ENCODE results near the gene ZC3H7A. TPM values are rescaled to one million over a fixed set of nuclear protein-coding genes. Genes with fewer than 3 reads are reported as not detected.

ZC3H7A gene
- total and polyA plus RNA-seq, 2 of the 13 experiments (the other 11 are each of a cell fraction or from before 2014, with no cell fraction given), result 29.2 to 36.8 TPM

DNA sequence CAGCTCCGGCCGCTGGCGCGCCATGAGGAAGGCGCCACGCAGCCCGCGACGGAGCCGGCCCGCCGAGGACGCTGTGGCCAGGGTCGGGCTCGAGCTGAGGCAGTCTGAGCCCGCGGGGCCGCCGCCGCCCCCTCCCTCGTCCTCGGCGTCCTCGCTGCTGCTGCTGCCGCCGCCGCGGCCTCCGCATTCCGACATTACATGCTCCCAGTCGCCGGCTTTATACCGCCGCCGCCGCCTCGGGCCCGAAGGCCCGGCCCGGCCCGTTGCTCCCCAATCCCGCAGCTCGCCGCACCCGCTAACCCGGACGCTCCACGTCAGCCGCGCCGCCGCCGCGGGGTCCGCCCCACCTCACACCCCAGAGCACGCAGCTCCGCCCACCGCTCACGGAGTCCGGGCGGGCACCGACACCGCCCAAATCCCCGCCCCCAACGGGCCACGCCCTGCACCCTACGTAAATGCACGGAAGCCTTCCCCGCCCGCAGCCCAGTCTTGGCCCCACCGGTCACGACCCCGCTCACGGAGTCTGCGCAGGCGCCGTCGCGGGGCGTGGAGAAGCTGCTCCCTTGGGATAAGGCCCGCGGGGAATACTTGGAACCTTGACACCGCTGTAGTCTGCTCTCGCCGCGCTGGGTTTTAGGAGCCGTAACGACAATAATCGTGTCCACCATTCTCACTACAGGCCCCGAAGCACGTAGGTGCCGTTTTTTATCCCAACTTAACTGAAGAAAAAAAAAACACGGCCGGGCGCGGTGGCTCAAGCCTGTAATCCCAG, 54.3 kb downstream of the ZC3H7A start, which contains the start of gene TXNDC11 (continued):
- TF ChIP-seq, protein P1, sequence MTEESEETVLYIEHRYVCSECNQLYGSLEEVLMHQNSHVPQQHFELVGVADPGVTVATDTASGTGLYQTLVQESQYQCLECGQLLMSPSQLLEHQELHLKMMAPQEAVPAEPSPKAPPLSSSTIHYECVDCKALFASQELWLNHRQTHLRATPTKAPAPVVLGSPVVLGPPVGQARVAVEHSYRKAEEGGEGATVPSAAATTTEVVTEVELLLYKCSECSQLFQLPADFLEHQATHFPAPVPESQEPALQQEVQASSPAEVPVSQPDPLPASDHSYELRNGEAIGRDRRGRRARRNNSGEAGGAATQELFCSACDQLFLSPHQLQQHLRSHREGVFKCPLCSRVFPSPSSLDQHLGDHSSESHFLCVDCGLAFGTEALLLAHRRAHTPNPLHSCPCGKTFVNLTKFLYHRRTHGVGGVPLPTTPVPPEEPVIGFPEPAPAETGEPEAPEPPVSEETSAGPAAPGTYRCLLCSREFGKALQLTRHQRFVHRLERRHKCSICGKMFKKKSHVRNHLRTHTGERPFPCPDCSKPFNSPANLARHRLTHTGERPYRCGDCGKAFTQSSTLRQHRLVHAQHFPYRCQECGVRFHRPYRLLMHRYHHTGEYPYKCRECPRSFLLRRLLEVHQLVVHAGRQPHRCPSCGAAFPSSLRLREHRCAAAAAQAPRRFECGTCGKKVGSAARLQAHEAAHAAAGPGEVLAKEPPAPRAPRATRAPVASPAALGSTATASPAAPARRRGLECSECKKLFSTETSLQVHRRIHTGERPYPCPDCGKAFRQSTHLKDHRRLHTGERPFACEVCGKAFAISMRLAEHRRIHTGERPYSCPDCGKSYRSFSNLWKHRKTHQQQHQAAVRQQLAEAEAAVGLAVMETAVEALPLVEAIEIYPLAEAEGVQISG (CRISPR knock-in tag; IDR thresholded peaks at IDR 0.05), result peak; percentile 85
- TF ChIP-seq NFKBIZ (CRISPR knock-in tag; IDR thresholded peaks at IDR 0.05) (no peak), ZNF552 (CRISPR knock-in tag; IDR thresholded peaks at IDR 0.05; ENCODE audit: borderline replicate concordance) (no peak; the same call in 1 of the 2 replicates), SP4 (CRISPR knock-in tag; IDR thresholded peaks at IDR 0.05) (peak; percentile 99), ZNF260 (CRISPR knock-in tag; IDR thresholded peaks at IDR 0.05; ENCODE audit: borderline replicate concordance, low read depth) (no peak), STAT5B (CRISPR knock-in tag; IDR thresholded peaks at IDR 0.05) (no peak), XBP1 (CRISPR knock-in tag; IDR thresholded peaks at IDR 0.05) (no peak; the same call in 1 of the 2 replicates), CBX5 (CRISPR knock-in tag; IDR thresholded peaks at IDR 0.05; ENCODE audit: borderline replicate concordance) (no peak; the same call in 1 of the 2 replicates), KLF11 (CRISPR knock-in tag; IDR thresholded peaks at IDR 0.05) (peak; percentile 67; the same call in 1 of the 2 replicates), HDAC1 (CRISPR knock-in tag; IDR thresholded peaks at IDR 0.05) (peak; percentile 75; the same call in 1 of the 2 replicates), ZNF619 (CRISPR knock-in tag; IDR thresholded peaks at IDR 0.05) (0 out of 2 replicates have a peak, but pooled peaks have one; percentile 24), RFX3 (CRISPR knock-in tag; IDR thresholded peaks at IDR 0.05) (no peak), SCMH1 (CRISPR knock-in tag; IDR thresholded peaks at IDR 0.05; ENCODE audit: borderline replicate concordance) (no peak), HNRNPK (IDR thresholded peaks at IDR 0.05; ENCODE audit: low read depth, low read length, poor library complexity, severe bottlenecking) (peak; percentile 82), ZNF570 (CRISPR knock-in tag; IDR thresholded peaks at IDR 0.05; ENCODE audit: borderline replicate concordance) (no peak; the same call in 1 of the 2 replicates), ZFP1 (CRISPR knock-in tag; IDR thresholded peaks at IDR 0.05) (0 out of 2 replicates have a peak, but pooled peaks have one; percentile 28), MAFK (conservative IDR thresholded peaks at IDR 0.05 in 1 of 2, IDR thresholded peaks at IDR 0.05 in 1 of 2; ENCODE audit: low read length in 2 of 2) (no peak)
- TF ChIP-seq, protein P2, sequence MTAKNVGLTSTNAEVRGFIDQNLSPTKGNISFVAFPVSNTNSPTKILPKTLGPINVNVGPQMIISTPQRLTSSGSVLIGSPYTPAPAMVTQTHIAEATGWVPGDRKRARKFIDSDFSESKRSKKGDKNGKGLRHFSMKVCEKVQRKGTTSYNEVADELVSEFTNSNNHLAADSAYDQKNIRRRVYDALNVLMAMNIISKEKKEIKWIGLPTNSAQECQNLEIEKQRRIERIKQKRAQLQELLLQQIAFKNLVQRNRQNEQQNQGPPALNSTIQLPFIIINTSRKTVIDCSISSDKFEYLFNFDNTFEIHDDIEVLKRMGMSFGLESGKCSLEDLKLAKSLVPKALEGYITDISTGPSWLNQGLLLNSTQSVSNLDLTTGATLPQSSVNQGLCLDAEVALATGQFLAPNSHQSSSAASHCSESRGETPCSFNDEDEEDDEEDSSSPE (CRISPR knock-in tag; IDR thresholded peaks at IDR 0.05), result peak; percentile 81
- TF ChIP-seq, protein P3, sequence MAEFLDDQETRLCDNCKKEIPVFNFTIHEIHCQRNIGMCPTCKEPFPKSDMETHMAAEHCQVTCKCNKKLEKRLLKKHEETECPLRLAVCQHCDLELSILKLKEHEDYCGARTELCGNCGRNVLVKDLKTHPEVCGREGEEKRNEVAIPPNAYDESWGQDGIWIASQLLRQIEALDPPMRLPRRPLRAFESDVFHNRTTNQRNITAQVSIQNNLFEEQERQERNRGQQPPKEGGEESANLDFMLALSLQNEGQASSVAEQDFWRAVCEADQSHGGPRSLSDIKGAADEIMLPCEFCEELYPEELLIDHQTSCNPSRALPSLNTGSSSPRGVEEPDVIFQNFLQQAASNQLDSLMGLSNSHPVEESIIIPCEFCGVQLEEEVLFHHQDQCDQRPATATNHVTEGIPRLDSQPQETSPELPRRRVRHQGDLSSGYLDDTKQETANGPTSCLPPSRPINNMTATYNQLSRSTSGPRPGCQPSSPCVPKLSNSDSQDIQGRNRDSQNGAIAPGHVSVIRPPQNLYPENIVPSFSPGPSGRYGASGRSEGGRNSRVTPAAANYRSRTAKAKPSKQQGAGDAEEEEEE (CRISPR knock-in tag; IDR thresholded peaks at IDR 0.05; ENCODE audit: borderline replicate concordance), result 0 out of 2 replicates have a peak, but pooled peaks have one; percentile 46
- TF ChIP-seq, protein P4, sequence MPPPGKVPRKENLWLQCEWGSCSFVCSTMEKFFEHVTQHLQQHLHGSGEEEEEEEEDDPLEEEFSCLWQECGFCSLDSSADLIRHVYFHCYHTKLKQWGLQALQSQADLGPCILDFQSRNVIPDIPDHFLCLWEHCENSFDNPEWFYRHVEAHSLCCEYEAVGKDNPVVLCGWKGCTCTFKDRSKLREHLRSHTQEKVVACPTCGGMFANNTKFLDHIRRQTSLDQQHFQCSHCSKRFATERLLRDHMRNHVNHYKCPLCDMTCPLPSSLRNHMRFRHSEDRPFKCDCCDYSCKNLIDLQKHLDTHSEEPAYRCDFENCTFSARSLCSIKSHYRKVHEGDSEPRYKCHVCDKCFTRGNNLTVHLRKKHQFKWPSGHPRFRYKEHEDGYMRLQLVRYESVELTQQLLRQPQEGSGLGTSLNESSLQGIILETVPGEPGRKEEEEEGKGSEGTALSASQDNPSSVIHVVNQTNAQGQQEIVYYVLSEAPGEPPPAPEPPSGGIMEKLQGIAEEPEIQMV (CRISPR knock-in tag; IDR thresholded peaks at IDR 0.05; ENCODE audit: low read depth), result peak; percentile 76
- TF ChIP-seq, protein P5, sequence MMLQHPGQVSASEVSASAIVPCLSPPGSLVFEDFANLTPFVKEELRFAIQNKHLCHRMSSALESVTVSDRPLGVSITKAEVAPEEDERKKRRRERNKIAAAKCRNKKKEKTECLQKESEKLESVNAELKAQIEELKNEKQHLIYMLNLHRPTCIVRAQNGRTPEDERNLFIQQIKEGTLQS (CRISPR knock-in tag; IDR thresholded peaks at IDR 0.05), result no peak

Data from HepG2 (cell line).